Loucy (cell line): Measurements from ENCODE around the gene RTBDN.

Experiments used
- H2AFZ ChIP-seq: fragments of 200-600 bp; sonication (generic); 2 replicates; pipeline ENCODE4 v1.6.0; 2016; ENCODE audit warnings: antibody characterized with exemption, mild to moderate bottlenecking, low read length, moderate library complexity
- H3F3A ChIP-seq: fragments of 200-600 bp; 2 replicates; pipeline ENCODE4 v1.6.0; 2016; ENCODE audit warnings: antibody characterized with exemption, low read depth, mild to moderate bottlenecking
- H3K27me3 ChIP-seq: fragments of 200-600 bp; sonication (generic); 2 replicates; pipeline ENCODE4 v1.6.1; 2014; ENCODE audit warnings: low read length, mild to moderate bottlenecking; ENCODE audit not compliant: insufficient read depth, poor library complexity, severe bottlenecking
- H3K36me3 ChIP-seq: fragments of 200-600 bp; sonication (generic); 2 replicates; pipeline ENCODE4 v1.6.1; 2016; ENCODE audit warnings: low read length; ENCODE audit not compliant: insufficient read depth
- H3K4me1 ChIP-seq: fragments of 200-600 bp; sonication (generic); 2 replicates; pipeline ENCODE4 v1.5.1; 2014; ENCODE audit warnings: low read length, mild to moderate bottlenecking; ENCODE audit not compliant: insufficient read depth, poor library complexity, severe bottlenecking
- H3K4me2 ChIP-seq: fragments of 200-600 bp; sonication (generic); 2 replicates; pipeline ENCODE4 v1.6.0; 2014; ENCODE audit warnings: antibody characterized with exemption, low read length, low read depth, mild to moderate bottlenecking; ENCODE audit not compliant: poor library complexity, severe bottlenecking
- H3K4me3 ChIP-seq: fragments of 200-600 bp; sonication (generic); 2 replicates; pipeline ENCODE4 v1.5.1; 2014; ENCODE audit warnings: low read length, mild to moderate bottlenecking, mixed read lengths; ENCODE audit not compliant: poor library complexity, severe bottlenecking
- H3K79me2 ChIP-seq: fragments of 200-600 bp; sonication (generic); 2 replicates; pipeline ENCODE4 v1.6.1; 2014; ENCODE audit warnings: low read length; ENCODE audit not compliant: insufficient read depth
- H3K9ac ChIP-seq: fragments of 200-600 bp; sonication (generic); 2 replicates; pipeline ENCODE4 v1.6.0; 2014; ENCODE audit warnings: mild to moderate bottlenecking, low read depth, low read length, moderate library complexity; ENCODE audit not compliant: poor library complexity, severe bottlenecking
- H3K9me2 ChIP-seq: fragments of 200-600 bp; sonication (generic); replicated peaks from 2 replicates; pipeline ENCODE4 v1.6.1; 2016; ENCODE audit warnings: low read depth, low read length, mixed read lengths
- H3K9me3 ChIP-seq: fragments of 200-600 bp; sonication (generic); 2 replicates; pipeline ENCODE4 v1.6.1; 2014; ENCODE audit warnings: mild to moderate bottlenecking, antibody characterized with exemption, low read length, low read depth; ENCODE audit not compliant: insufficient read depth
- H4K20me1 ChIP-seq: fragments of 200-600 bp; sonication (generic); 2 replicates; pipeline ENCODE4 v1.6.0; 2014; ENCODE audit warnings: antibody characterized with exemption, low read length, mild to moderate bottlenecking; ENCODE audit not compliant: insufficient read depth, poor library complexity, severe bottlenecking
- CTCF ChIP-seq: fragments of 200-600 bp; sonication (generic); conservative IDR thresholded peaks from 2 replicates; pipeline ENCODE4 v1.5.1; 2014; ENCODE audit warnings: mild to moderate bottlenecking, antibody characterized with exemption, low read length
- EZH2phosphoT487 ChIP-seq: fragments of 200-600 bp; IDR thresholded peaks from 2 replicates; pipeline ENCODE4 v1.6.1; 2018; ENCODE audit warnings: antibody characterized with exemption, mild to moderate bottlenecking, moderate library complexity, borderline replicate concordance

RTBDN gene

GRCh38 chr19:12833738-12834565 lies 427 bp downstream of the RTBDN start:
- no peaks in the 10 kb centered on the region for H3F3A ChIP-seq
- H2AFZ ChIP-seq, result peak overlapping the region; percentile 94
- no peaks in the 10 kb centered on the region for H4K20me1 ChIP-seq
- no peaks in the 10 kb centered on the region for H3K9me3 ChIP-seq
- peaks cover 24% of the 10 kb centered on the region for H3K4me1 ChIP-seq
- H3K9me2 ChIP-seq, result no peaks in the 10 kb centered on the region
- H3K27me3 ChIP-seq, result no peaks in the 10 kb centered on the region
- no peaks in the 10 kb centered on the region for H3K36me3 ChIP-seq
- TF ChIP-seq CTCF (0 out of 2 replicates have a peak, but pooled peaks have one; percentile 14), EZH2phosphoT487 (no peak)
- peak overlapping the region; percentile 78 for H3K4me3 ChIP-seq
- peak overlapping the region; percentile 75 for H3K9ac ChIP-seq
- peaks cover 4% of the 10 kb centered on the region; the same call in 1 of the 2 replicates for H3K79me2 ChIP-seq
- H3K4me2 ChIP-seq, result peak overlapping the region; percentile 78

GRCh38 chr19:12833418-12833737 lies 1.0 kb downstream of the RTBDN start:
- H3K9ac ChIP-seq, result no peak overlapping the region
- TF ChIP-seq CTCF (no peak), EZH2phosphoT487 (no peak)
- H3K4me3 ChIP-seq, result peak overlapping the region; percentile 61
- H3K79me2 ChIP-seq, result no peaks in the 10 kb centered on the region
- H3K9me2 ChIP-seq, result no peaks in the 10 kb centered on the region
- H3K9me3 ChIP-seq, result no peaks in the 10 kb centered on the region
- H4K20me1 ChIP-seq, result no peaks in the 10 kb centered on the region
- H3K27me3 ChIP-seq, result no peaks in the 10 kb centered on the region
- no peak overlapping the region for H2AFZ ChIP-seq
- H3K36me3 ChIP-seq, result no peaks in the 10 kb centered on the region
- peaks cover 21% of the 10 kb centered on the region for H3K4me1 ChIP-seq
- H3F3A ChIP-seq, result no peaks in the 10 kb centered on the region
- peak overlapping the region; percentile 62 for H3K4me2 ChIP-seq

- Histone ChIP-seq H3K9ac (no peak overlapping the region), H3F3A (no peaks in the 10 kb centered on the region), H3K36me3 (no peaks in the 10 kb centered on the region), H3K79me2 (no peaks in the 10 kb centered on the region), H3K4me3 (no peak overlapping the region), H3K9me2 (no peaks in the 10 kb centered on the region), H2AFZ (no peak overlapping the region), H3K9me3 (no peaks in the 10 kb centered on the region), H4K20me1 (no peaks in the 10 kb centered on the region), H3K4me2 (peak overlapping the region; percentile 42), H3K27me3 (no peaks in the 10 kb centered on the region), H3K4me1 (peaks cover 6% of the 10 kb centered on the region)
- TF ChIP-seq CTCF (no peak), EZH2phosphoT487 (no peak)
Observed at GRCh38 chr19:12828494-12828893, 5.9 kb downstream of the RTBDN start.
